GM21381 (cell line): ENCODE measurements around the gene MOBP.
"Not testable (repeated sequence)": the region's sequence is repeated elsewhere in the genome, so short reads cannot be mapped to it uniquely, and the experiment has no call there.

Experiments used
- ATAC-seq: cut with Tn5 transposase; IDR thresholded peaks from one replicate; pipeline ENCODE4 v1.9.1; 2021; ENCODE audit warnings: mild to moderate bottlenecking, moderate library complexity; ENCODE audit not compliant: unreplicated experiment

Gene MOBP

DNA sequence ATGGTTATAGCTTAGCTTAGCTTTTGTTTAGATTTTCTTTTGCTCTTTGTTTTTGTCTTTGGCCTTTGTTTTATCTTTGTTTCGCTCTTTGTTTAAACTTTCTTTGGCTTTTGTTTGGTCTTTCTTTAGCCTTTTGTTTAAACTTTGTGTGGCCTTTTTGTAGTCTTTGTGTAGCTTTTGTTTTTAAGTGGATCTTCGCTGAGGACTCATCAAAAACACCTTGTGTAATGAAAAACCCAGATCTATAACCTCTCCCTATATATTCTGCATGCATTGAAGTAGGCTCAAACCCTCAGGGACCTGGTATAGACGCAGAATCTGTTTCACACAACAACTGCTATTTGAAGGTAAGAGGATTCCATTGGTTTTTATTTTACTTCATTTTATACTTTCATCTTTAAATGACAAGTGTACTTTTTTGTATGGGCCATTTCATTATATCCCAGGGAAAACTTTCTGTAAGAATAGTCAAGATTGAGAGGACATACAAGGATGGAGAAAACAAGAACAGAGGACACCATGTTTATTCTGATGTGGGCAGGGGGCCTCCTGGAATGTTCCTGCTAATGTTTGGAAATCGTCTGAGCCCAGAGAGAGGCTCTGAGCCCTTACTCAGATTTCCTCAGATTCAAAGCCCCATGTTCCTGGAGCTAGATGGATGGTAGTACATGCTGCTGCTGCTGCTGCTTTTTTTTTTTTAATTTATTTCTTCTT lies at the start of gene MOBP:
TSS of gene MOBP (plus strand) at position 287 of the 714 bp plus-strand sequence. CDS start 34,390 bp downstream, outside the sequence.
- no peak for ATAC-seq

- not testable (repeated sequence) for ATAC-seq
Measured at GRCh38 chr3:39418556-39419225, 48.8 kb upstream of the MOBP start.

- ATAC-seq, result no peak
Measured at GRCh38 chr3:39419742-39420315, 47.7 kb upstream of the MOBP start.

DNA sequence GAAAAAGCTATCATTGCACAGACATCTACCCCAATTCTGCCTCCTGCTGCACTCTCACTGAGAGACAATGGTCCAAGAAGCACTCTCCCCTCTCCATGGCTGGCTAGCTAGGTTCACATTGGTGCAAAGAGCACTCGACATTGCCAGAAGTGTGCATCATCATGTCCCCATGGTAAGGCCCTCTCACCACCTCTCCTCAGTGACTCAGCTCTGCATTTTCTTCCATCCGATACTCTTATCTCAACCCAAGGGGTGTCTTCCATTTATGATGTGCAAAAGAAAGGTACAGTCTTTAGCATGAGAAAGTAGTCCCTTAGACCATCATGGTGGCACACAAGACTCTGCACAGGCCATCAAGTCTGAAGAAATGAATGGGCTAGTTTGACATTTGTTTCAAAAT lies 46.9 kb upstream of the MOBP start:
- no peak for ATAC-seq

DNA sequence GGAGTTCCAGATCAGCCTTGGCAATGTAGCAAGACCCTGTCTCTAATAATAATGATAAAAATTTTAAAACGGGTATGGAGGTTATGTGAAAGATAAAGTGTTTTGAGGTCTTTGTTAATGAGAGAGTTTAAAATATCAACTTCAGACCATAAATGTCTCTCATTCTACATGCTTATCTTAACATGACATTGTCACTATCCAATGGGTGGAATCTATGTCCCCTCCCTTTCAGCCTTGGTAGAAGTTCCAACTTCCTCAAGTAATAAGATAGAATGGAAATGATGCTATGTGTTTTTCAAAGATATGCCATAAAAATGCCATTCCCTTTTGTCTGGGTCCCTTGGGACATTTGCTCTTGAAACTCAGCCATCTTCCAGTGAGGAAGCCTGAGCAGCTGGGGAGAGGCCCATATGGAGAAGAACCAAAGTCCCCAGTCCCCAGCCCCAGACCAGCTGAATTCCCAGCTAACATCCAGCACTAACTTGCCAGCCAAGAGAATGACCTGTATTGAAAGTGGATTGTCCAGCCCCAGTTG lies 44.0 kb upstream of the MOBP start:
- ATAC-seq, result no peak

GRCh38 chr3:39426312-39426711 lies 41.2 kb upstream of the MOBP start:
- no peak for ATAC-seq

GRCh38 chr3:39427506-39427905 lies 40.0 kb upstream of the MOBP start:
- no peak for ATAC-seq

GRCh38 chr3:39428745-39429201 lies 38.7 kb upstream of the MOBP start:
- ATAC-seq, result no peak

- no peak for ATAC-seq
Measured at GRCh38 chr3:39429466-39429865, 38.0 kb upstream of the MOBP start.

DNA sequence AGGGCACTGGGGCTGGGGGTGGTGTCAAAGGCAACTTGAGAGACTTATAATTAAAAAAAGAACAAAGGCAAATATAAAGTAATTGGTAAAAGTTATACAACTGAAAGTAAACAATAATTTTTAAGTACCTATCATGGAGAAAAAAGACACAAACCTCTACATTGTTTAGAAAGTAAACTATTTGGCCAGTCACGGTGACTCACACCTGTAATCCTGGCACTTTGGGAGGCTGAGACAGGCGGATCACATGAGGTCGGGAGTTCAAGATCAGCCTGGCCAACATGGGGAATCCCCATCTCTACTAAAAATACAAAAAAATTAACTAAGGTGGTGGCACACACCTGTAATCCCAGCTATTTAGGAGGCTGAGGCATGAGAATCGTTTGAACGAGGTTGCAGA lies 35.1 kb upstream of the MOBP start:
- no peak for ATAC-seq

GRCh38 chr3:39433642-39434041 lies 33.8 kb upstream of the MOBP start:
- ATAC-seq, result no peak

GRCh38 chr3:39434574-39434973 lies 32.9 kb upstream of the MOBP start:
- no peak for ATAC-seq

GRCh38 chr3:39435006-39435748 lies 32.3 kb upstream of the MOBP start:
- no peak for ATAC-seq

GRCh38 chr3:39438880-39439279 lies 28.6 kb upstream of the MOBP start:
- ATAC-seq, result no peak

DNA sequence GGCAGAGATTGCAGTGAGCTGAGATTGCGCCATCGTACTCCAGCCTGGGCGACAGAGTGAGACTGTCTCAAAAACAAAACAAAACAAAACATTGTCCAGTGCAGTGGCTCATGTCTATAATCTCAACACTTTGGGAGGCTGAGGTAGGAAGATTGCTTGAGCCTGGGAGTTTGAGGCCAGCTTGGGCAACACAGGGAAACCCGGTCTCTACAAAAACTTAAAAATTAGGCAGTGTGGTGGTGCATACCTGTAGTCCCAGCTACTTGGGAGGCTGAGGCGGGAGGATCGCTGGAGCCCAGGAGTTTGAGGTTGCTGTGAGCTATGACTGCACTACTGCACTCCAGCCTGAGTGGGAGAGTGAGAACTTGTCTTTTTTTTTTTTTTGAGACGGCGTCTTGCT lies 27.2 kb upstream of the MOBP start:
- ATAC-seq, result no peak

- ATAC-seq, result no peak
Measured at GRCh38 chr3:39443530-39443929, 23.9 kb upstream of the MOBP start.

- ATAC-seq, result no peak
Measured at GRCh38 chr3:39445927-39446326, 21.6 kb upstream of the MOBP start.

DNA sequence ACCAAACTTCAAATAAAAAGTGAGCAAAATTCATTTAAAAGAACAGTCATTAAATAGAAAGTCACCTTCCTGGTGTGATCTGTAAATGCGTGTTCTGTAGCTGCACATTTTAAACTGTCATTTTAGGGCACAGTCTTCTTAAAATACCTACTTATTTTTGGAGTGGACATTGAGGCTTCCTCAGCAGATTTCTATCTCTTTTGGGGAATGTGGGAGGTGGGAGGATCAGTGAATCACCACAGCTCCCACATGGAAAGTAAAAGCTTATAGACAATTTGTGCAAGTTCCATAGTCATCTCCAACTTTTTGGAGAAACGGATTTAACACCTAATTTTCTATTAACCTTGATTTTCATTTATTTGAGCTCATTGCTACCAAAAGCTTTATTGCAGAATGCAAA lies 21.0 kb upstream of the MOBP start:
- no peak for ATAC-seq

DNA sequence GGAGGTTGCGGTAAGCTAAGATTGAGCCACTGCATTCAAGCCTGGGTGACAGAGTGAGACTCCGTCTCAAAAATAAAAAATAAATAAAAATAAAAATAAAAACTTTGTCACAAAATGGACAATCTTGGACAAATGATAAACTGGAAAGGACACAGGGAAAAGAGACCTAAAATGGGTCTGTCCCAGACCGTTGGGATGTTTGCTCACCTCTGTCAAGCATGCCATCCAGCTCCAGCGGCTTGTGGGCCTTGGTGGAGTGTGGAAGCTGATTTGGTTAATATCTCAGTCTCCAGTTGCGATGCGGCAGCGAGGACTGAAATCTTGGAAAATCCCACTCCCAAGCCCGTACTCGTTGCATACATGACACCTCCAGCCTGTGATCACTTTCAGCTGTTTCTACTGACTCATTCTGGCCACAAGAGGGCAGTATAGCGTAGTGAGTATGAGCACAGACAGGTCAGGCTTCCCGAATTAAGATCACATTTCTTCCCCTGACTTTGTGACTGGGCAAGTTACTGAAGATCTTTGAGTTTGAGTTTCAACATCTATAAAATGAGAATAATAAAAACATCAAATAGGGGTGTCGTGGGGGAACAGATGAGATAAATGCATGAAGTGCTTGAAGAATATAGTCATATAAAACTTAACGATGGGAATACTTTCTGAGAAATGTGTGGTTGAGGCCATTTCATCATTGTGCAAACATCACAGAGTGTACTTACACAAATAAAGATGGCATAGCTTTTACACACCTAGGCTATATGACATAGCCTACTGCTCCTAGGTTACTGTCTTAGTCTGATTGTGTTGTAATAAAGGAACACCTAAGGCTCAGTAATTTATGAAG lies 19.6 kb upstream of the MOBP start:
- ATAC-seq, result peak; percentile 90

DNA sequence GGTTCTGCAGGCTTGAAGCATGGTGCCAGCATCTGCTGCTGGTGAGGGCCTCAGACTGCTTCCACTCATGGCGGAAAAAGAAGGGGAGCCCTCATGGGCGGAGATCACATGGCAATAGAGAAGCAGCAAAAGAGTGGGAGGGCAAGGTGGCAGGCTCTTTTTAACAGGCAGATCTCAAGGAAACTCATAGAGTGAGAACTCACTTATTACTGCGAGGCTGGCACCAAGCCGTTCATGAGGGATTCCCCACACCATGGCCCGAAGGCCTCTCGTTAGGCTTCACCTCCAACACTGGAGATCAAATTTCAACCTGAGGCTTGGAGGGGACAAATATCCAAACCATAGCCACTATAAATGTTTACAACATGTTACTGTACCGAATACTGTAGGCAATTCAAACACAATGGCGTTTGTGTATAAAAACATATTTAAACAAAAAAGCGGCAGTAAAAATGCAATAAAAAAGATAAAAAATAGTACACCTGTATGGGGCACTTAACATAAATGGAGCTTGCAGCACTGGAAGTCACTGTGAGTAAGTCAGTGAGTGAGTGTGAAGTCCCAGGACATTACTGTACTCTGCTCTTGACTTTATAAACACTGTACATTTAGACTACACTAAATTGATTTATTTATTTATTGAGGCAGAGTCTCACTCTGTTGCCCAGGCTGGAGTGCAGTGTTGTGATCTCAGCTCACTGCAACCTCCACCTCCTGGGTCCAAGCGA lies 18.8 kb upstream of the MOBP start:
- ATAC-seq, result no peak
